ENCODE data around the gene CHID1.

GRCh38 chr11:844693-845644, 65.6 kb downstream of the CHID1 start:
- TF ChIP-seq POLR2A (IDR thresholded peaks at IDR 0.05) (no peak), CTCF (IDR thresholded peaks at IDR 0.05) (no peak), POLR2AphosphoS5 (IDR thresholded peaks at IDR 0.05; ENCODE audit: insufficient read depth in 1 of 2, low read depth in 1 of 2) (peak; percentile 74 to 77)
